Endodermal cell (in vitro differentiated cells): ENCODE measurements around the gene ABHD11. TPM values are rescaled to one million over a fixed set of nuclear protein-coding genes. Genes with fewer than 3 reads are reported as not detected.
A peak's percentile ranks its signal among the peaks of the same experiment; 100 is the strongest.
"Not testable (repeated sequence)": the region's sequence is repeated elsewhere in the genome, so short reads cannot be mapped to it uniquely, and the experiment has no call there.

Experiments used
- DNase-seq: peaks from one replicate; pipeline ENCODE4 v3.0.0-alpha.2; 2017
- H3K27ac ChIP-seq: 2 replicates; pipeline ENCODE4 v1.5.1; 2013; ENCODE audit warnings: mild to moderate bottlenecking, low read depth, low read length, moderate library complexity
- H3K27me3 ChIP-seq: 2 replicates; pipeline ENCODE4 v1.6.1; 2013; ENCODE audit warnings: mild to moderate bottlenecking, low read length, moderate library complexity; ENCODE audit not compliant: insufficient read depth, control insufficient read depth, poor library complexity, severe bottlenecking
- H3K36me3 ChIP-seq: 2 replicates; pipeline ENCODE4 v1.7.0; 2013; ENCODE audit warnings: mild to moderate bottlenecking, low read length, moderate library complexity; ENCODE audit not compliant: control insufficient read depth, insufficient read depth
- H3K4me1 ChIP-seq: one replicate; pipeline ENCODE4 v1.7.0; 2013; ENCODE audit warnings: low read length; ENCODE audit not compliant: control insufficient read depth, insufficient read depth
- H3K4me3 ChIP-seq: 2 replicates; pipeline ENCODE4 v1.5.1; 2013; ENCODE audit warnings: mild to moderate bottlenecking, low read length, moderate library complexity
- H3K9ac ChIP-seq: 2 replicates; pipeline ENCODE4 v1.6.1; 2013; ENCODE audit warnings: mild to moderate bottlenecking, low read length, moderate library complexity; ENCODE audit not compliant: poor library complexity, severe bottlenecking; ENCODE audit errors: extremely low read depth
- H3K9me3 ChIP-seq: 2 replicates; pipeline ENCODE4 v1.6.1; 2013; ENCODE audit warnings: mild to moderate bottlenecking, low read length, moderate library complexity; ENCODE audit not compliant: control insufficient read depth
- H3K27ac Mint-ChIP-seq: 2 replicates; pipeline ENCODE4 v1.8.0; 2020; ENCODE audit warnings: mixed read lengths
- H3K27me3 Mint-ChIP-seq: 2 replicates; pipeline ENCODE4 v1.8.0; 2021; ENCODE audit warnings: mild to moderate bottlenecking, mixed read lengths; ENCODE audit not compliant: insufficient read depth
- H3K36me3 Mint-ChIP-seq: 2 replicates; pipeline ENCODE4 v1.8.0; 2020; ENCODE audit warnings: low read depth, mixed read lengths
- H3K4me1 Mint-ChIP-seq: 2 replicates; pipeline ENCODE4 v1.8.0; 2020; ENCODE audit warnings: mixed read lengths
- H3K4me3 Mint-ChIP-seq: 2 replicates; pipeline ENCODE4 v1.8.0; 2020; ENCODE audit warnings: mild to moderate bottlenecking, moderate library complexity, mixed read lengths
- H3K9me3 Mint-ChIP-seq: 2 replicates; pipeline ENCODE4 v1.8.0; 2020; ENCODE audit warnings: mild to moderate bottlenecking, mixed read lengths
- WGBS, 2 experiments: methylation state at CpG; one replicate each; pipeline versions ENCODE4 v1.1.5 to v1.1.7; 2013; ENCODE audit warnings: missing lambda C conversion rate in 2 of 2, mixed read lengths in 1 of 2; ENCODE audit not compliant: insufficient coverage in 1 of 2, insufficient read length in 1 of 2; 5-methylcytosine and 5-hydroxymethylcytosine counted together
- long read RNA-seq, 4 experiments: library from polyadenylated mRNA in 2 of 4; library from RNA in 1 of 4; library from capped mRNA in 1 of 4; stranded (forward) in 3 of 4; unstranded in 1 of 4; transcript quantifications; one replicate each; pipeline ENCODE4 v2.0.0, GENCODE V29; 2020 to 2021; ENCODE audit warnings: inconsistent platforms in 1 of 4
- polyA plus RNA-seq, 2 experiments: library from polyadenylated mRNA; stranded (reverse); fragments of 50-300 nt; gene quantifications; one replicate each; pipeline ENCODE4 v1.2.3, GENCODE V29; 2013
- total RNA-seq, 2 donors: library from RNA; stranded (reverse); fragmentation: NEBNext Ultra II Directional in 1 of 2; extraction: Animal tissue kit (Norgen Biotek cat#: 25700) in 1 of 2; gene quantifications; 2 replicates in 1 of 2; 3 replicates in 1 of 2; pipeline ENCODE4 v1.2.1, GENCODE V29; 2021
- TF ChIP-seq, protein P1 (sequence below): fragments of 200-600 bp; sonication (generic); conservative IDR thresholded peaks from 2 replicates; pipeline ENCODE4 v1.5.0; 2021; ENCODE audit warnings: antibody characterized with exemption, mild to moderate bottlenecking

The ABHD11 gene
- 100 to 1,000 TPM in 1 of 2 donors, 10 to 100 TPM in 1; 76.9 to 109 TPM for total RNA-seq
- polyA plus RNA-seq (2013, experiment 1 of 2), result 10.1 TPM
- 10.6 TPM for polyA plus RNA-seq (2013, experiment 2 of 2)
- long read RNA-seq, experiment 1, transcript ABHD11-201 (6 exons, 1,483 nt), result major isoform, 30 of 50 reads
- long read RNA-seq, experiment 1, partial matches to known transcripts, result 6 of 50 reads
- long read RNA-seq, experiment 1, other reads (novel, unspliced or antisense), result 9 of 50 reads
- long read RNA-seq, experiment 2, transcript ABHD11-207 (4 exons, 890 nt), result minor isoform, 5 of 178 reads
- long read RNA-seq, experiment 2, transcript ABHD11-203 (5 exons, 812 nt), result minor isoform, 7 of 178 reads
- long read RNA-seq, experiment 2, transcript ABHD11-201 (6 exons, 1,483 nt), result major isoform, 119 of 178 reads
- long read RNA-seq, experiment 2, partial matches to known transcripts, result 8 of 178 reads
- long read RNA-seq, experiment 2, other reads (novel, unspliced or antisense), result 36 of 178 reads
- long read RNA-seq, experiment 3, transcript ABHD11-203 (5 exons, 812 nt), result minor isoform, 5 of 154 reads
- long read RNA-seq, experiment 3, transcript ABHD11-201 (6 exons, 1,483 nt), result major isoform, 102 of 154 reads
- long read RNA-seq, experiment 3, partial matches to known transcripts, result 14 of 154 reads
- long read RNA-seq, experiment 3, other reads (novel, unspliced or antisense), result 30 of 154 reads
- long read RNA-seq, experiment 4, transcript ABHD11-203 (5 exons, 812 nt), result minor isoform, 10 of 219 reads
- long read RNA-seq, experiment 4, transcript ABHD11-201 (6 exons, 1,483 nt), result major isoform, 144 of 219 reads
- long read RNA-seq, experiment 4, partial matches to known transcripts, result 14 of 219 reads
- long read RNA-seq, experiment 4, other reads (novel, unspliced or antisense), result 42 of 219 reads

- Mint-ChIP-seq H3K27me3 (no peaks in the 10 kb centered on the region), H3K27ac (peak within 1 kb of the TSS; percentile 98), H3K4me3 (peak within 1 kb of the TSS; percentile 86), H3K4me1 (peaks cover 30% of the 10 kb centered on the region), H3K9me3 (no peaks in the 10 kb centered on the region), H3K36me3 (peaks cover 18% of the 10 kb centered on the region)
- Histone ChIP-seq H3K36me3 (peaks cover 21% of the 10 kb centered on the region), H3K4me3 (peak within 1 kb of the TSS; percentile 88), H3K27ac (peak within 1 kb of the TSS; percentile 83), H3K9me3 (no peaks in the 10 kb centered on the region), H3K27me3 (no peaks in the 10 kb centered on the region), H3K9ac (peak within 1 kb of the TSS; percentile 95), H3K4me1 (peaks cover 11% of the 10 kb centered on the region)
- WGBS, 2 experiments, result 0% methylated on average over 36 to 84 of the region's 84 CpGs
- peak; percentile 100 for DNase-seq
- TF ChIP-seq, protein P1, sequence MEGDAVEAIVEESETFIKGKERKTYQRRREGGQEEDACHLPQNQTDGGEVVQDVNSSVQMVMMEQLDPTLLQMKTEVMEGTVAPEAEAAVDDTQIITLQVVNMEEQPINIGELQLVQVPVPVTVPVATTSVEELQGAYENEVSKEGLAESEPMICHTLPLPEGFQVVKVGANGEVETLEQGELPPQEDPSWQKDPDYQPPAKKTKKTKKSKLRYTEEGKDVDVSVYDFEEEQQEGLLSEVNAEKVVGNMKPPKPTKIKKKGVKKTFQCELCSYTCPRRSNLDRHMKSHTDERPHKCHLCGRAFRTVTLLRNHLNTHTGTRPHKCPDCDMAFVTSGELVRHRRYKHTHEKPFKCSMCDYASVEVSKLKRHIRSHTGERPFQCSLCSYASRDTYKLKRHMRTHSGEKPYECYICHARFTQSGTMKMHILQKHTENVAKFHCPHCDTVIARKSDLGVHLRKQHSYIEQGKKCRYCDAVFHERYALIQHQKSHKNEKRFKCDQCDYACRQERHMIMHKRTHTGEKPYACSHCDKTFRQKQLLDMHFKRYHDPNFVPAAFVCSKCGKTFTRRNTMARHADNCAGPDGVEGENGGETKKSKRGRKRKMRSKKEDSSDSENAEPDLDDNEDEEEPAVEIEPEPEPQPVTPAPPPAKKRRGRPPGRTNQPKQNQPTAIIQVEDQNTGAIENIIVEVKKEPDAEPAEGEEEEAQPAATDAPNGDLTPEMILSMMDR, result no peak
These were observed at the start of gene ABHD11 for GRCh38 chr7:73738612-73739386. TSS of gene ABHD11 (minus strand) at chr7:73738802. CDS start at chr7:73738770, 32 bp downstream.

- H3K9ac ChIP-seq, H3K36me3 ChIP-seq, H3K27me3 Mint-ChIP-seq, H3K4me3 ChIP-seq, H3K4me1 Mint-ChIP-seq, DNase-seq, H3K4me1 ChIP-seq, H3K27ac ChIP-seq, H3K9me3 ChIP-seq, H3K36me3 Mint-ChIP-seq, H3K4me3 Mint-ChIP-seq, H3K27me3 ChIP-seq, H3K27ac Mint-ChIP-seq: not testable (repeated sequence)
- H3K9me3 Mint-ChIP-seq, result peaks cover 14% of the 10 kb centered on the region
- no CpG with 5 or more reads among the region's 1 CpG for WGBS, 2 experiments
These were observed 49.1 kb upstream of the ABHD11 start for GRCh38 chr7:73787786-73788048.

- Mint-ChIP-seq H3K27me3 (peaks cover 9% of the 10 kb centered on the region), H3K9me3 (peaks cover 24% of the 10 kb centered on the region), H3K4me1 (no peaks in the 10 kb centered on the region), H3K27ac (no peak overlapping the region), H3K4me3 (no peak overlapping the region), H3K36me3 (peaks cover 3% of the 10 kb centered on the region)
- Histone ChIP-seq H3K27me3 (no peaks in the 10 kb centered on the region), H3K36me3 (no peaks in the 10 kb centered on the region), H3K4me3 (no peak overlapping the region), H3K27ac (no peak overlapping the region), H3K9ac (no peak overlapping the region), H3K9me3 (no peaks in the 10 kb centered on the region), H3K4me1 (no peaks in the 10 kb centered on the region)
- TF ChIP-seq, protein P1, result no peak
- no CpG with 5 or more reads among the region's 1 CpG for WGBS, 2 experiments
- DNase-seq, result no peak
These were observed 48.0 kb upstream of the ABHD11 start for GRCh38 chr7:73786588-73786987.
